22Rv1 (cell line): ENCODE results near the gene FAM149B1.
A peak's percentile ranks its signal among the peaks of the same experiment; 100 is the strongest.

Source experiments
- CTCF ChIP-seq: fragments of 450-650 bp; IDR thresholded peaks from 2 replicates; pipeline ENCODE4 v1.5.1; 2017; ENCODE audit warnings: mild to moderate bottlenecking
- ZFX ChIP-seq: fragments of 450-650 bp; IDR thresholded peaks from 2 replicates; pipeline ENCODE4 v1.6.1; 2017; ENCODE audit warnings: antibody characterized with exemption, borderline replicate concordance

GRCh38 chr10:73167783-73168464, at the start of gene FAM149B1, which contains the start of gene ECD:
- TF ChIP-seq CTCF (peak; percentile 30; the same call in 1 of the 2 replicates), ZFX (no peak)
